CD4-positive, alpha-beta T cell treated with Interleukin-15 for 1 hour (primary cell): ENCODE measurements around the gene SPECC1.
"Not testable (repeated sequence)": the region's sequence is repeated elsewhere in the genome, so short reads cannot be mapped to it uniquely, and the experiment has no call there.

ENCODE experiments used
- DNase-seq: peaks from one replicate; pipeline ENCODE4 v3.0.0-alpha.2; 2020

SPECC1 gene

DNA sequence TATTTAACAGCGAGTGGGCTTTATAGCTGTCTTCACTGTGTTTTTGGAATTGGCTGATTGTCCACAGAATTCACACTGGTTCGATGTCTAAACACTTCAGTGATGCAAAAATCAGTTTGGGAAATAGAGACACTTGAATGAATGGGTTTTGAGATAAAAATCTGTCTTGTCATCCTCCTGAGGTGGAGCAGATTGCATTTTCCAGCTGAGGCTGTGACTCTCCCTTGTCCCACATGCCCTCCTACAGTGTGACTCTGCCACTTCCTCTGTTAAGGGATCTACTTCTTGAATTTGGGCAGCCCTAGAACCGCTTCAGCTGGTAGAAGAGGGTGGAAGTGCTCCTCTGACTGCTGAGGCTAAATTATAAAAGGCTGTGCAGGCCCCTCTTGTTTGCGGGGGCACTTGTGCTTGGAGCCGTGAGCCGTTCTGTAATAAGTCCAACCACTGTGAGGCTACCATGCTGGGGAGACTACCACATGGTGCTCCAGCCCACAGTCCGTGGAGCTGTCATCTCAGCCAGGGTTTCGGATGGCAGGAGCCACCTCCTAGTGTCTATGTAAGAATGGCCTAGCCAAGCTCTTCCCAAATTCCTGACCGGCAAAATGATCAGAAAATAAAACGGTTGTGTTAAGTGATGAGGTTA, 175.9 kb downstream of the SPECC1 start:
- DNase-seq: no peak

DNA sequence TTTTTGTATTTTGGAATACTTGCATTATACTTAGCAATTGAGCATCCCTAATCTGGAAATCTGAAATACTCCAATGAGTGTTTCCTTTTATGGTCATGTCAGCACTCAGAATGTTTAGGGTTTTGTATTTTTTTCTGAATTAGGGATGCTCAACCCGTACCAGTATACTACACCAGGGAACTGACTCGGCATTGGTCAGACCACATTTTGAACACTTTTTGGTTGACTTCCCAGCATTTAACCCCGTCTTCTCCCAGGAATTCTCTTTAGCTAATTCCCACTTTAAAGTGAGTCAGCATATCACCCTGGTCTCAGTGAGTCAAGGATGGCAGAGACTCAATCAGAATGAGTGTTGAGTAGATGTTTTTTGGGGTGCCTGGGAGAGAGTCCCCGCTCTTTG, 177.9 kb downstream of the SPECC1 start:
- no peak for DNase-seq

DNA sequence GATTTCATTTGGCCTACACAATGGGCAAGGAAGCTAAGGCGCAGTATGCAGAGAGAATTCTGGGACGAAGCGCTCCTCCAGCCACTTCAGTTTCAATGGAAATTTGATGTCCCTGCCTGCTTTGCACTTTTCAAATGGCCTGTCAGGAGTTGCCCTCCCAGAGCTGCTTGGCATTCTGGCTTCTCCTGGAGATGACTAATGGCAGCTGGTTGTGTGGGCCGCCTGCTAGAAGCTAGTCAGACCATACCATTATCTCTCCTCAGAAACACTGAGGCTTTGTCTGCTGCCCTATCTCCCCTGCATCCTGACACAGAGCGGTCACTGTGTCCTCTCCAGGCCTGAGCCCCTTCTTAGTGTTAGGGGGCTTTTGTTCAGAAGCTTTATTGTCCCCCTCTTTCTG, 180.1 kb downstream of the SPECC1 start:
- no peak for DNase-seq

DNA sequence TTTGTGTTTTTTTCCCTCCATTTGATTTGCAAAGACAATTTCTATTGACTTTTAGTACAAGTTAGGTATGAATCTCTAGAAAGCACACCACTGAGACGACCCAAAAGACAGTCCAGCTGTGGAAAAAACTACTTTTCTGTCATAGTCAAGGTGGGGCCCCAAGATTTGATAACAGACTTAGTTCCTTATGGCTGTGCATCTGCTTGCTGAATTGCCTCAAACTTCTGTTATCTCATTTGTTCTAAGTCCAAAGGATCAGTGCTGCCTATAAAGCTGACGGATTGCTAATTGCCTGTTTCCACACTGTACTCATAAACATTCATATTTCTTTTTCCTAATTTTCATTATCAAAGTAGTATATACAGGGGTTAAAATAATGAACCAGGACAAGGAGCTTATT, 180.8 kb downstream of the SPECC1 start:
- DNase-seq: no peak

DNA sequence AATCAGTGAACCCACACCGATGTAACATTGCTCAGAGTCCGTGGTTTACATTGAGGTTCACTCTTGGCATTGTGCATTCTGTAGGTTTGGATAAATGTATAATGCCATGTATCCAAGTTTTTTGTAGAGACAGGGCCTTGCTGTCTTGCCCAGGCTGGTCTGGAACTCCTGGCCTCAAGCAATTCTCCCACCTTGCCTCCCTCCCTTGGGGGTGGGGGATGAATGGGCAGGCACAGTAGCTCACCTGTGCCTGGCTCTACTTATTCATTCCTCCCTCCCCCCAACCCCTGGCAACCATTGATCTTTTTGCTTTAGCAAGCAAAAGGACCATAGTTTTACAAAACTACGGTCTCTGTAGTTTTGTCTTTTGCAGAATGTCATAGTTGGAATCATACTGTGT, 181.4 kb downstream of the SPECC1 start:
- no peak for DNase-seq

DNA sequence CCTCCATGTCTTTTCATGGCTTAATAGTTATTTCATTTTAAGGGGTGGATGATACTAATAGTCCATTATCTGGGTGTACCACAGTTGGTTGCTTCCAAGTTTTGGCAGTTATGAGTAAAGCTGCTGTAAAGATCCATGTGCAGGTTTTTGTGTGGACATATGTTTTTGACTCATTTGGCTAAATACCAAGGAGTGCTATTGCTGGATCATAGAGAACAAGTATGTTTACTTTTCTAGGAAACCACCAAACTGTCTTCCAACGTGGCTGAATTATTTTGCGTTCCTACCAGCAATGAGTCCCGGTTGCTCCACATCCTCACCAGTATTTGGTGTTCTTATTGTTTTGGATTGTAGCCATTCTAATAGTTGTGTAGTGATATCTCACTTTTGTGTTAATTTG, 181.9 kb downstream of the SPECC1 start:
- no peak for DNase-seq

DNA sequence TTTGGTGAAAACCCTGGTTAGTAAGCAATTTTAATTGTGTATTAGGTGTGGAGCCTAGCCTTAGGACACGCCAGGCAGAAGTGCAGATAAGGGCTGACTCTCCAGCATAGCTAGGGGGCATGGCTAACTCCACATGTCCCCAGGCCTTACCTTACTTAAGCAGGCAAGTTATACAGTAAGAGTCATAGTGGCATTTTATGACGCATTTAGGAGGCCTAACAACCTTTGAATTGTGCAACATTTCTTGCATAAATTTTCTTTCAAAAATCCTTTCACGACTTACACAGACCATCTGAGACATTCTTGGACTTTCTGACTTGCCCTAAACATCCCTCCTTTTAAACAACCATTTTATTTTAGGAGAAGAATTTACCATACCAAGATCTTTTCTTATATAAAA, 187.1 kb downstream of the SPECC1 start:
- DNase-seq: not testable (repeated sequence)

DNA sequence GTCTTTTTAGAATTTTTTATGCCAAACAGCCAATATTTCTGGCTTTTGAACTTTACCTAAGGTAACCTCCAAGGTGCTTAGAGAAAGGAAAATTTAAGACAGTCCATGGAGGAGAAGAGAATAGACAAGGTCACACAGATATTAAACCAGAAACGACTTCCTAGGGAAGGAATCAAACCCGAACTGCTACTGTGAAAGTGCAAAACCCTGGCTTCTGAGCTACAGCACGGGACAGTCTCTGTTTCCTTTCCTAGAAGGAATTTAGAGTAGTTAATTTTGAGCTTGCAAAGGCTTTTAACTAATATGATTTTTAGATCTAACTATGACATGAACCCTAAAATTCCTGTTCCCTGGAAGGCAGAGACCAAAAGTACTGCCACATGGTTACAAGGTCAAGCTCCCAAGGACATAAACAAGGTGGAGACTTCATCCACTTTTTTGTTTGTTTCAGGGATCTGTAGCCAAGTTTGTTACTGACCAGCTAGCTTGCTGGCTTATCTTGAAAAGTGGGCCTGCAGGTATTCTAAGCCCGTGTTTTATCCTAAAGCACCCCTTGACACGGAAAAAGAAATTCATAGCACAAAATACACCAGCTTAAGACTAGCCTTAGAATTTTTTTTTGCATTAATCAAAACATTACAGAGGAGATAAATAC, 188.2 kb downstream of the SPECC1 start:
- no peak for DNase-seq

DNA sequence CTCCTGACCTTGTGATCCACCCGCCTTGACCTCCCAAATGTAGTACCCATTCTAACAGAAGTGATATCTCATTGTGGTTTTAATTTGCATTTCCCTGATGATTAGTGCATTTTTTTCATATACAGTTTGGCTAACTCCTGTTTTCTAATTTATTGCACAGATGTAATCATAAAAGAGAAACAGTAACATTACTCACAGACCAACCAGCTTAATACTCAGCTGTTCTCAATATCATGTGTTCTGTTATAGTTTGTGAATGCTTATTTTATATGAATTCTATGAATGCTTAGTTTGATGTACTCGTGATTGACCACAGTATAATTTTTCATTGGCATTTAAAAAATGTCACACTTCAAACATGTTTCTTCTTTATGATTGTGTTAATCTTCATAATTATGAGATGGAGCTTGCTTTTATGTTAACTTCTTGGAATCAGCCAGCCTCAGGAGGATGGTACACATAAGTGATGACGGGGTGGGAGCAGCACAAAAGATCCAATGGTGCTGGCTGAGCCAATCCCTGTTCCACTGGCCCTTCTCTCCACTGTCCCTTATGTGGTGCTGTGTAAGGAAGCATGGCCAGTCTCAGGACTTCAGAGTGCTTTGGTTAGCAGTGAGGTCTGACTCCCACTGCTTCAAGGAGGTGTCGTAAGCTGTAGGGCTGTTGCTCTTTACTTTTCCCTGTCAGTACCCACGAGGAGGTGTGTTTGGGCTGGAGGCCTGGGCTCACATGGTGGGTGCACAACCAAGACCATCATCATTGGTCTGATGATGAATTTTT, 191.0 kb downstream of the SPECC1 start:
- no peak for DNase-seq

DNA sequence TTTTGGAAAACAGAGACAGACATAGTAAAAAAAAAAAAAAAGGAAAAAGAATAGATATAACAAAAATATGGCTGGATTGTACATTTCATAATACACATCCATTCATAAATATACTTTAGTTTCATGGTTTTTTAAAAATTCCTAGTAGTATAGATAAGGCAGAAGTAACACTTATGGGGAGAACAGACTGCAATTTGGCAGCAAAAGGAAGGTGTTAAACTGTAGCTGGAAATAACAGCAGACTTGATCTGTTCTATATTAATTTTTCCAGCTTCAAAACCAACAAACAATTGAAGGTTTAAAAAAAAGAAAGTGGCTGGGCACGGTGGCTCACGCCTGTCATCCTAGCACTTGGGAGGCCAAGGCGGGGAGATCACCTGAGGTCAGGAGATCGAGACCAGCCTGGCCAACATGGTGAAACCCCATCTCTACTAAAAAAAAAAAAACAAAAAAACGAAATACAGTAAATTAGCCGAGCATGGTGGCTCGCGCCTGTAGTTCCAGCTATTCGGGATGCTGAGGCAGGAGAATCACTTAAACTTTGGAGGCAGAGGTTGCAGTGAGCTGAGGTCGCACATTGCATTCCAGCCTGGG, 191.8 kb downstream of the SPECC1 start:
- no peak for DNase-seq

DNA sequence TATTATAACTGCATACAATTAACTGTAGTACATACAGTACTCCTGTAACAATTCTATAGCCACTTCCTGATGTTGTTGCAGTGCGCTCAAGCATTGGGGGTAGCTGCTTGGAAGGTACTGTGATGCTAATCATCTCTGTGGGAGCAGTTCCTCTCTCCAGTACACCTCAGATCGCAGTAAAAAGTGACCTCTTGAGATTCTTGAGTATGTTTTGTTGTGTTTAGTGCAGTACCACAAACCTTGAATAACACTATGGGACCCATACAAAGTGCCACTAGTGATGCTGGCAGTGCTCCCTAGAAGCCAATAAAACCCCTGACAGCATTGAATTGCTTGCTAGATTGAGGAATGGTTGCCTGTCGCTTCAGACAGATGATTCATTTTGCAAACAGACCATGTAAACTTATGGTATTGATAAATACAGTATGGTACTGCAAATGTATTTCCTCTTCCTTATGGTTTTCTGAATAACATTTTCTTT, 193.0 kb downstream of the SPECC1 start:
- no peak for DNase-seq

DNA sequence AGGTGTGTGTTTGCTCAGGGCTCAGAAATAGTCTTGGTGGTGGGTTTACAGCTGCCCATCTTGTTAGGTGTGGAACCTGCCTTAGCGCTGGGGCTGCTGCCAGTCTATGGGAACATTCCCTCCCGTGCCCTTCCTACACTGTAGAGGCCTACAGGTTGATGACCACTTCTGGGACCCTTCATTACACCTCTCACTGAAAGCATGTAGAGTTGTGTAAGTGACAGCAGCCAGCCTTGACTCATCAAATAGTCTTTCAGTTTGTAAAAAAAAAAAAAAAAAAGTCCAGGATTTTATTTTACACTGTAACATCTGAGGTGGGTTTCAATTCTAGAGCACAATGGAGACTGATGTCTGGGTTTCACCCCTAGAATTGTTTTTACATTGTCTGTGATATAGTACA, 193.9 kb downstream of the SPECC1 start:
- DNase-seq: no peak

DNA sequence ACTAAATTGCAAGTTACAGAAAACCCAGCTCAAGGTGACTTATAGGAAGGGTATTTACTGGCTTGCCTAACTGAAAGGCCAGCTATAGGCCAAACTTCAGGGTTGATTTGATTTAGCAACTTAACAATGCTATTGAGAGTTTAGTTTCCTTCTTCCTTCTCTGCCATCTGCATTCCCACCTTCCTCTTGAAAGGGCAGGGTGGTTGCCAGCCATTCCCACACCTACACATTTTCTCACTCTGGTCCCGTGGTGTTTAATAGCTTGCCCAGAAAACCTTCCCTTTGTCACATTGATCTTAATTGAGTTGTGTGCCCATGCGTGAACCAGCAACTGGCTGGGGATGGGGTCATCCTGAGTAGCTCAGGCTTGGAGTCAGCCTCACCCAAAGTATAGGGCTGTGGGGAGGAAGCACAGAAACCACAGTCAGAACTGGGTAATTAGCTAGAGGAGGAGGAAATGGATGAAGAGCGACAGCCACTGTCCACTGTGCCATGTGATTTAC, 194.7 kb downstream of the SPECC1 start:
- DNase-seq: no peak

DNA sequence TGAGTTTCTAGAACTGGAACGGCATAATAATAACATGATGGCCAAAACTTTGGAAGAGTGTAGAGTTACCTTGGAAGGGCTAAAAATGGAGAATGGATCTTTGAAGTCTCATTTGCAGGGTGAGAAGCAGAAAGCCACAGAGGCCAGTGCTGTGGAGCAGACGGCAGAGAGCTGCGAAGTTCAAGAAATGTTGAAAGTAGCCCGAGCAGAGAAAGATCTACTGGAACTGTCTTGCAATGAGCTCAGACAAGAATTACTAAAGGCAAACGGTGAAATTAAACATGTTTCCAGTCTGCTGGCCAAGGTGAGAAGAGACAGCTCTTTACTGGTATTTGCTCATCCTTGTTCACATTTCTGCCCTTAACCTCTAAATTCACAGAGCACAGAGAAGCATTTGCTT, 196.4 kb downstream of the SPECC1 start:
- DNase-seq: no peak

DNA sequence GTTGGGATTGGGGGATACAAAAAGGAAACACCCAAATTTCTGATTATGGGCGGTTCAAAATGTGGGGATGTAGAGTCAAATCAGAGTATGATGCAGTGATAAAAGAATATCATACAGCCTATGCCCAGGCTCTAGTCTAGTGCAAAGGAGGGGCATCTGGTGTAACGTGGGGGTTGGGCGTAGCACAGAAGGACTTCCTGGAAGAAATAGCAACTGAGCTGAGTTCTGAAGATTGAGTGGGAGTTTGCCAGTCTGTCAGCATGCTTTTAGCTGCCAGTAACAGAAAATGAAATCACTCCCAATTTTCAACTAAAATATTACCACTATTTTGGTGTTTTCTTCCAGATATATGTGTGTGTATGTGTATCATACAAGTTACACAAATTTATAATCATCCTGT, 196.9 kb downstream of the SPECC1 start:
- DNase-seq: no peak

DNA sequence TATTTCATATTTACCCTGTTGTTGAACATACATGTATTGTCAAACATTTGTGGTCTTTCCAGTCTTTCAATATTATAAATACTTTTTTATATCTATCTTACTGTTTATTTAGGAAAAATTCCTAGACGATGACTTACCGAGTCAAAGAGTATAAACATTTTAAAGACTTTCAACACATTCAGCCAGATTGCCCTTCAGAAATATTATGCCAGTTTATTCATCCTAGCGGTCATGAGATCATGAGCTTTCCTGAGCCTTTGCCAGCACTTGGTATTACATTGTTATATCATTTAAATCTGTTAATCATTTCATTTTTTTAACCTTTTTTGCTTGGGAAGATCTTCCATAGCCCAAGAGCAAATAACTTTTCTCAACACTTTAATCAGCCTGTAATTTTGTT, 197.4 kb downstream of the SPECC1 start:
- no peak for DNase-seq

DNA sequence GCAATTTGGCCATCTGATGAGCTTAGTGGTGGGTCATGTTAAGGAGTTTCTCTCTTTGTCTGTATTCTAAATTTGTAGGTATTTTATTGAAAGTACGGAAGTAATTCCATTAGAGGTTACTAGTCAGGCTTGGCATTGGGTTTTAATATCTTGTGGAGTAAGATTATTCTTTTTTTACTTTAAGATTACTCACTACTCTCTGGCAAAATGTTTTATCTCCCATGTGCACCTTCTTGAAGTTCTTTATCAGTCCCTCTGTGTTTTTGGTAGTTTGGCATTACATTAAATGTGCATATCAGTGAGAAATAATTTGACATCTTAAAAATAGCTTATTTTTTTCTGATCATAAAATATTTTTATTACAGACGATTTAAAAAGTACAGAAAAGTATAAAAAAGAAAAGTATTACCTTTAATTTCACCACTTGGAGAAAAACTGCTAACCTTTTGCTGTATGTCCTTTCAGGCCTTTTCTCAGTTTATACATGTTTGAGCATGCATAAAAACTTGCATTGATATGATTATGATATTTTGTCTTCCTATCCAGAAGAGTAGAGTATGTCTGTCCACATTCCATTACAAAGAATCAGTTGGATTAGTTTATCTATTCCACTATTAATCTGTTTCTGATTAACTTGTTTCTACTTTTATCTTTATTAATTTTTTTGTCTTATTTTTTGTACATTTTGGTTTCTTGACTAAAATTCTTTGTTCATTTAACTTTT, 198.3 kb downstream of the SPECC1 start:
- no peak for DNase-seq

DNA sequence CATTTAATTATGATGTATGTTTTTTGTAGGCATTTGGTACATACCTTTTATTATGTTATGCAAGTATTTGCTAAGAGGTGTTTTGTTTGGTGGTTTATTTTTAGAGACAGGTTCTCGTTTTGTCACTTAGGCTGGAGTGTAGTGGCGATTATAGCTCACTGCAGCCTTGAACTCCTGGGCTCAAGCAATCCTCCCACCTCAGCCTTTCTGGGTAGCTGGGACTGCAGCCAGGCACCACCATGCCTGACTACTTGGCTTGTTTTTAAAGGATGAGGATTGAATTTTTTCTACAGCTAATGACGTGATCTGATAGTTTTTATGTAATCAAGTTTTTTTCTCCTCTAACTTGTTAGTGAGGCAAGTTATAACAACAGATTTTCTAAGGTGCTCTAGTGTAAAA, 199.6 kb downstream of the SPECC1 start:
- no peak for DNase-seq

DNA sequence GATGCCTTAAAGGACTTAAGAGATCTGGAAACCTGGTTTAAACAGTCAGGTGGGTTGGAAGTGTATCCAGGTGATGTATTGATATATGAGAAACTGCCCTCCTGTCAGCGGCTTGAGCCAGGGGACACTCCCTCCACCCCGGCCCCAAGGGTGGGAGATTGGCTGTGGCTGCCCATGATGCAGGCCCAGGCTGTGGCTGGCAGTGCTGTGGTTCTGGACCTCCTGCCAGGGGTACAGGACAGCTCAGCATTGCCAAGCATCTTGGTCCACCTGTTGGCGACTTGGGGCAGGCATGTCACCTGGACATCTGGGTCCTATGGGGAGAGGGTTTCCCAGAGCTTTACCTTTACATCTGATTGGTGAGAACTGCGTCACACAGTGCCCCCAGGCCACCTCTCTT, 201.0 kb downstream of the SPECC1 start:
- no peak for DNase-seq

DNA sequence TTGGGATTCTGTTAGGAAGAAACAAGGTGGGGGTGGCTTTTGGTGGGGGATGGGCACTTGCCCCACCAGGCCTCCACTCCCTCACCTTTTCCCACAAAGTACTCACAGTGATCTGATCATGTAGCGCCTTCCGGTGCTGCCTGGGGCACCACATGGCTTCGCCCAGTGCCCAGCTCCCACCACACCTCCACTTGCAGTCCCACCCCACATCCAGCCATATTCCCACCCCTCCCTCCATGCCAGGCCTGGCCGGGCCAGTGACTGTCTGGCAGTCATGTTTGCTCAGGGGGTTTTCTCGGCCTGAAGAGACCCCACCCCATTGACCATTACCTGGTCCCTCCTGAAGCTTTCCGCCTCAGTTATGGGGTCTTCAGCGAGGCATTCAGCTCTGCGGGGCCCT, 201.5 kb downstream of the SPECC1 start:
- DNase-seq: no peak

DNA sequence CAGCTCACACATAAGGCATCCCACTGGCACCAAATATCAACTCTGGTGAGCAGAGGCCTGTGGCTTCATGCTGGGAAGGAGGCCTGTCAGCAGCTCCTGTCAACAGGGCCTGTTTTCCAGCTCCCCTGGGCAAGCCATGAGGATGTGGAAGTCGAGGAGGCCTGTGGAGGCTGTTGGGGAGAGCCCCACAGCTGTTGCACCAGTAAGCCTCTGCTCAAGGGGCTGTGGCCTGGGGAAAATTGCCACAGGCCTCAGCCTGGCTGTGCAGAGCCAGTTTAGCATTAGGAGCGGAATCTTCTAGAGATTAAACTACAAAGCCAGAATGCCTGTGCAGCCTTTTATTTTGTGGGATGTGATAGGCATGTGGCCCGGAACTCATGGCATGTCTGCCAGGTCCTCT, 202.1 kb downstream of the SPECC1 start:
- no peak for DNase-seq

DNA sequence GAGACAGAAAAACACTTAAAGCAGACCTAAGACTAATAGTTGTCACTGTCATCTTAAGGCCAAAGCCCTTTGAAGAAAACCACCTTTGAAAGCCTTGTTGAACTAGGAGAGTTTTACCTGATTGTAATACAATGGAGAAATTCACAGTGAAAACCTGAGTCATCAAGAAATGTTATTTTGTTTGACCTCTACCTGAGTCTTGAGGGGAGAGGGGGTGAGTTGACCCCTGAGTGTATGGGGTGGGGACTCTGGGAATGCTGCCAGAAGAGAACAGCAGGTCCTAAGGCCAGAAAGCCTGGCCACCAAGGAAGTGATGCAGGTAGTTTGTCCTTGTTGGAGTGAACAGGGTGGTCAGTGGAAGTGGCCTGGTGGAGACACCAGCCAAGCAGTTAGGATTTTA, 204.3 kb downstream of the SPECC1 start:
- no peak for DNase-seq

DNA sequence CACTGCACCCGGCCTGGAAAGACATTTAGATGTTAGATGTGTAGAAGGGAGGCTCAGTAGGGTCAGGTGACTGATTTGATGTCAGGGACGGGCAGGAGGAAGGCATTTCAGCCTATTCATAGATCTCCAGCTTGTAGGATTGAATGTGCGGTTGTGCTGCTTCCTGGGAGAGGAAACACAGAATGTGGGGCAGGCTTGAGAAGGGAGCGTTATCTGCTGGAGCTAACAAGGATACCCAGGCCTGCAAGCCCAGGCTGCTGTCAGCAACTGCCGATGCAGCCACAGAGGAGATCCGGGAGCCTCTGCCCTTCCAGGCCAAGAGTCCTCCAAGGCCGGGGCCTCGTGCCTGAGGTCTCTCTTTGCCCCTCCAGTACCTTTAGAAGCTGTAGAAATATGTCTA, 205.6 kb downstream of the SPECC1 start:
- DNase-seq: no peak
